NT2/D1 (cell line): ENCODE measurements around the gene FKBP3.
"Not testable (repeated sequence)": the region's sequence is repeated elsewhere in the genome, so short reads cannot be mapped to it uniquely, and the experiment has no call there.

ENCODE experiments used
- DNase-seq: peaks from one replicate; pipeline ENCODE4 v3.0.0-alpha.2; 2011; ENCODE audit warnings: low read depth, low spot score
- H3K27me3 ChIP-seq: 2 replicates; pipeline ENCODE4 v1.6.0; 2011; ENCODE audit warnings: mild to moderate bottlenecking; ENCODE audit not compliant: insufficient read length, insufficient read depth
- H3K36me3 ChIP-seq: 2 replicates; pipeline ENCODE4 v1.6.1; 2011; ENCODE audit warnings: mild to moderate bottlenecking, low read length, mixed read lengths; ENCODE audit not compliant: insufficient read depth, insufficient read length
- H3K4me1 ChIP-seq: 2 replicates; pipeline ENCODE4 v1.5.1; 2011; ENCODE audit not compliant: insufficient read depth, insufficient read length
- H3K4me3 ChIP-seq: 2 replicates; pipeline ENCODE4 v1.5.1; 2011; ENCODE audit warnings: low read depth; ENCODE audit not compliant: insufficient read length
- H3K9ac ChIP-seq: 2 replicates; pipeline ENCODE4 v1.6.0; 2011; ENCODE audit warnings: low read depth; ENCODE audit not compliant: insufficient read length
- H3K9me3 ChIP-seq: 2 replicates; pipeline ENCODE4 v1.5.1; 2011; ENCODE audit warnings: mild to moderate bottlenecking, low read length; ENCODE audit not compliant: insufficient read depth
- SUZ12 ChIP-seq: IDR thresholded peaks from 2 replicates; pipeline ENCODE4 v1.6.1; 2011; ENCODE audit not compliant: insufficient read length, insufficient read depth; ENCODE audit errors: extremely low read depth
- YY1 ChIP-seq: IDR thresholded peaks from 2 replicates; pipeline ENCODE4 v1.6.1; 2011; ENCODE audit not compliant: insufficient read length, insufficient read depth
- ZNF274 ChIP-seq: IDR thresholded peaks from 2 replicates; pipeline ENCODE4 v1.6.1; 2011; ENCODE audit warnings: mild to moderate bottlenecking, low read depth, low read length

FKBP3 gene

GRCh38 chr14:45149602-45150001, 15.3 kb upstream of the FKBP3 start:
- Histone ChIP-seq H3K4me1 (no peaks in the 10 kb centered on the region), H3K9ac (no peak overlapping the region), H3K36me3 (peaks cover 7% of the 10 kb centered on the region), H3K4me3 (no peak overlapping the region), H3K9me3 (no peaks in the 10 kb centered on the region), H3K27me3 (no peaks in the 10 kb centered on the region)
- DNase-seq: no peak
- TF ChIP-seq YY1 (no peak), ZNF274 (no peak), SUZ12 (no peak)

- Histone ChIP-seq H3K4me1 (no peaks in the 10 kb centered on the region), H3K27me3 (no peaks in the 10 kb centered on the region), H3K9ac (no peak overlapping the region), H3K9me3 (no peaks in the 10 kb centered on the region), H3K4me3 (no peak overlapping the region), H3K36me3 (peaks cover 9% of the 10 kb centered on the region)
- DNase-seq: no peak
- TF ChIP-seq SUZ12: no peak
- no peak for TF ChIP-seq YY1
- no peak for TF ChIP-seq ZNF274
These were observed 10.9 kb upstream of the FKBP3 start for GRCh38 chr14:45145214-45145613.

- DNase-seq: no peak
- no peaks in the 10 kb centered on the region for H3K27me3 ChIP-seq
- H3K36me3 ChIP-seq: peaks cover 11% of the 10 kb centered on the region
- no peak overlapping the region for H3K9ac ChIP-seq
- TF ChIP-seq ZNF274 (no peak), SUZ12 (no peak), YY1 (no peak)
- H3K4me3 ChIP-seq: no peak overlapping the region
- H3K4me1 ChIP-seq: no peaks in the 10 kb centered on the region
- no peaks in the 10 kb centered on the region for H3K9me3 ChIP-seq
These were observed 10.4 kb upstream of the FKBP3 start for GRCh38 chr14:45144658-45145057.

GRCh38 chr14:45142083-45142482, 7.8 kb upstream of the FKBP3 start:
- not testable (repeated sequence) for H3K4me3 ChIP-seq, H3K27me3 ChIP-seq, DNase-seq, H3K9ac ChIP-seq, H3K9me3 ChIP-seq, H3K4me1 ChIP-seq
- peaks cover 14% of the 10 kb centered on the region for H3K36me3 ChIP-seq

- no peak overlapping the region for H3K4me3 ChIP-seq
- no peaks in the 10 kb centered on the region for H3K4me1 ChIP-seq
- TF ChIP-seq SUZ12 (no peak), YY1 (no peak), ZNF274 (no peak)
- H3K9ac ChIP-seq: no peak overlapping the region
- no peaks in the 10 kb centered on the region for H3K9me3 ChIP-seq
- H3K27me3 ChIP-seq: no peaks in the 10 kb centered on the region
- DNase-seq: no peak
- peaks cover 14% of the 10 kb centered on the region for H3K36me3 ChIP-seq
These were observed 6.4 kb upstream of the FKBP3 start for GRCh38 chr14:45140661-45141187.

GRCh38 chr14:45136399-45136798, 2.1 kb upstream of the FKBP3 start:
- H3K4me1 ChIP-seq: no peaks in the 10 kb centered on the region
- TF ChIP-seq SUZ12 (no peak), ZNF274 (no peak), YY1 (no peak)
- DNase-seq: no peak
- peaks cover 9% of the 10 kb centered on the region for H3K36me3 ChIP-seq
- no peaks in the 10 kb centered on the region for H3K9me3 ChIP-seq
- H3K27me3 ChIP-seq: no peaks in the 10 kb centered on the region
- peak overlapping the region; percentile 91 for H3K4me3 ChIP-seq
- H3K9ac ChIP-seq: peak overlapping the region; percentile 95

- H3K27me3 ChIP-seq: no peaks in the 10 kb centered on the region
- H3K36me3 ChIP-seq: peaks cover 10% of the 10 kb centered on the region
- H3K9ac ChIP-seq: peak within 1 kb of the TSS; percentile 95
- H3K4me3 ChIP-seq: peak within 1 kb of the TSS; percentile 91
- no peak for TF ChIP-seq SUZ12
- TF ChIP-seq ZNF274: no peak
- no peak for TF ChIP-seq YY1
- H3K9me3 ChIP-seq: no peaks in the 10 kb centered on the region
- H3K4me1 ChIP-seq: no peaks in the 10 kb centered on the region
- peak; percentile 90 for DNase-seq
These were observed 1.5 kb upstream of the FKBP3 start, which contains the start of gene FANCM for GRCh38 chr14:45135659-45136395. FANCM (plus strand) TSS chr14:45135930; CDS start chr14:45136032, 102 bp downstream.
